ENCODE data around the gene RFXANK. TPM values are rescaled to one million over a fixed set of nuclear protein-coding genes. Genes with fewer than 3 reads are reported as not detected.
"Not testable (repeated sequence)": the region's sequence is repeated elsewhere in the genome, so short reads cannot be mapped to it uniquely, and the experiment has no call there.

Gene RFXANK
- total RNA-seq, 4 donors from 2014 or later = 25.2 to 48.0 (median 32.1) TPM

DNA sequence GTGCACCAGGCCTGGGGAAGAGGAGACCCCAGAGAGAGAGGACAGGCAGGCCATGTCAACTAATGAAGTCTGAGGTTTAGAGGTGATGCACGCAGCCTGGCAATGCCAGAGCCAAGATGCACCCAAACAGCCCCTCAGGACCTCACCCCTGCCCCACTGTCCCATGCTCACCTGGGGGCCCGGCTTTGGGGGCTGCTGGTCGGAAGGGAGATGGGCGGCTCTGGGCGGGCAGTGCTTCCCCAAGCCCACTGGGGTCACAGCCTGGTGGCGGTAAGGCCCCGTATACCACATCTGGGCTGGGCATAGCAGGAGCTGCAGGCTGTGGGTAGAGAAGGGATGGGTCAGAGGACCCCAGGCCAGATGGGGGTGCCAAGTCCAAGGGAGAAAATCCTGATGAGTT lies 45.2 kb upstream of the RFXANK start:
- TF ChIP-seq, protein P1, sequence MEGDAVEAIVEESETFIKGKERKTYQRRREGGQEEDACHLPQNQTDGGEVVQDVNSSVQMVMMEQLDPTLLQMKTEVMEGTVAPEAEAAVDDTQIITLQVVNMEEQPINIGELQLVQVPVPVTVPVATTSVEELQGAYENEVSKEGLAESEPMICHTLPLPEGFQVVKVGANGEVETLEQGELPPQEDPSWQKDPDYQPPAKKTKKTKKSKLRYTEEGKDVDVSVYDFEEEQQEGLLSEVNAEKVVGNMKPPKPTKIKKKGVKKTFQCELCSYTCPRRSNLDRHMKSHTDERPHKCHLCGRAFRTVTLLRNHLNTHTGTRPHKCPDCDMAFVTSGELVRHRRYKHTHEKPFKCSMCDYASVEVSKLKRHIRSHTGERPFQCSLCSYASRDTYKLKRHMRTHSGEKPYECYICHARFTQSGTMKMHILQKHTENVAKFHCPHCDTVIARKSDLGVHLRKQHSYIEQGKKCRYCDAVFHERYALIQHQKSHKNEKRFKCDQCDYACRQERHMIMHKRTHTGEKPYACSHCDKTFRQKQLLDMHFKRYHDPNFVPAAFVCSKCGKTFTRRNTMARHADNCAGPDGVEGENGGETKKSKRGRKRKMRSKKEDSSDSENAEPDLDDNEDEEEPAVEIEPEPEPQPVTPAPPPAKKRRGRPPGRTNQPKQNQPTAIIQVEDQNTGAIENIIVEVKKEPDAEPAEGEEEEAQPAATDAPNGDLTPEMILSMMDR (IDR thresholded peaks at IDR 0.05) = no peak
- TF ChIP-seq POLR2A (IDR thresholded peaks at IDR 0.05) = no peak
- H3K9me3 ChIP-seq = no peaks in the 10 kb centered on the region
- no peak overlapping the region for H3K27ac ChIP-seq
- 100% methylated on average over 1 of the region's 7 CpGs; no CpG with 5 or more reads in 1 of the 2 donors for WGBS, 2 donors
- peaks cover 0 to 35% (median 3%) of the 10 kb centered on the region in 3 donors for H3K36me3 ChIP-seq
- intact Hi-C loops (cut with DNase I) = no loop called here
- H3K27me3 ChIP-seq = no peaks in the 10 kb centered on the region
- no peak overlapping the region for H3K4me3 ChIP-seq
- no peak for DNase-seq
- H3K4me1 ChIP-seq = peaks cover 0 to 10% (median 0%) of the 10 kb centered on the region in 3 donors

DNA sequence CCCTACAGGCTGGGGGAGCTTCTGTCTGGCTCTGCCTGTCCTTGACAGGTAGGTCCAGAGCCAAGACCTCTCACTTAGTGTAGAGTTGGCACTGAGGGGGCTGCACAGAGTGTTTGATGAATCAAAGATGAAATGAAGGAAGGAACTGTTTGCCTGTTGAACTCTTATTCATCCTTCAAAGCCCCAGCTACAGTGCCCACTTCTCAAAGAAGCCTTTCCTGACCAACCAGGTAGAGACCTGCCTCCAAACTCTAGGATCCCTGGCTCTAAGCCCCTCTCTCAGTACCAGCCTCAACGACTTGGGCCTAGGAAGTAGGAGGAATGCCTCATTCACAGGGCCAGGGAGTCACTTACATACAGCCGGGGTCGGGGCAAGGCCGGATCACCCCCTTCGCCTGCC lies 44.7 kb upstream of the RFXANK start:
- Histone ChIP-seq H3K9me3 (no peaks in the 10 kb centered on the region), H3K4me3 (no peak overlapping the region), H3K36me3 (peaks cover 0 to 35% (median 3%) of the 10 kb centered on the region in 3 donors), H3K27ac (no peak overlapping the region), H3K4me1 (peaks cover 0 to 10% (median 0%) of the 10 kb centered on the region in 3 donors), H3K27me3 (no peaks in the 10 kb centered on the region)
- intact Hi-C loops (cut with DNase I) = no loop called here
- no peak for DNase-seq
- no peak for TF ChIP-seq POLR2A (IDR thresholded peaks at IDR 0.05)
- TF ChIP-seq, protein P1 (IDR thresholded peaks at IDR 0.05) = no peak
- 100% methylated on average over 1 of the region's 5 CpGs; no CpG with 5 or more reads in 1 of the 2 donors for WGBS, 2 donors

- H3K27ac ChIP-seq; H3K9me3 ChIP-seq; DNase-seq; H3K4me1 ChIP-seq; H3K4me3 ChIP-seq; intact Hi-C loops (cut with DNase I); H3K27me3 ChIP-seq: not testable (repeated sequence)
- peaks cover 0 to 35% (median 3%) of the 10 kb centered on the region in 3 donors for H3K36me3 ChIP-seq
- 96 to 97% methylated on average over 8 of the region's 8 CpGs for WGBS, 2 donors
Observed at GRCh38 chr19:19148504-19148903, 43.6 kb upstream of the RFXANK start.

- no peak for DNase-seq
- no peak overlapping the region for H3K27ac ChIP-seq
- TF ChIP-seq, protein P1 (IDR thresholded peaks at IDR 0.05) = no peak
- no peak for TF ChIP-seq POLR2A (IDR thresholded peaks at IDR 0.05)
- H3K4me3 ChIP-seq = no peak overlapping the region
- H3K36me3 ChIP-seq = peaks cover 0 to 35% (median 3%) of the 10 kb centered on the region in 3 donors
- WGBS, 2 donors = 67 to 81% methylated on average over 2 of the region's 2 CpGs
- intact Hi-C loops (cut with DNase I) = no loop called here
- no peaks in the 10 kb centered on the region for H3K27me3 ChIP-seq
- no peaks in the 10 kb centered on the region for H3K9me3 ChIP-seq
- H3K4me1 ChIP-seq = peaks cover 0 to 10% (median 0%) of the 10 kb centered on the region in 3 donors
Observed at GRCh38 chr19:19149435-19149834, 42.6 kb upstream of the RFXANK start.

GRCh38 chr19:19151418-19151817 lies 40.6 kb upstream of the RFXANK start:
- Histone ChIP-seq H3K4me3 (no peak overlapping the region), H3K9me3 (no peaks in the 10 kb centered on the region), H3K4me1 (no peaks in the 10 kb centered on the region), H3K27me3 (no peaks in the 10 kb centered on the region), H3K36me3 (peaks cover 0 to 41% (median 3%) of the 10 kb centered on the region in 3 donors), H3K27ac (no peak overlapping the region)
- no peak for DNase-seq
- TF ChIP-seq, protein P1 (IDR thresholded peaks at IDR 0.05) = no peak
- no peak for TF ChIP-seq POLR2A (IDR thresholded peaks at IDR 0.05)
- intact Hi-C loops (cut with DNase I) = no loop called here
- WGBS, 2 donors = 64 to 87% methylated on average over 3 to 4 of the region's 11 CpGs
